GM12878 (cell line): ENCODE data around the gene INTS7. TPM values are rescaled to one million over a fixed set of nuclear protein-coding genes. Genes with fewer than 3 reads are reported as not detected.
"Not testable (repeated sequence)": the region's sequence is repeated elsewhere in the genome, so short reads cannot be mapped to it uniquely, and the experiment has no call there.

Source experiments
- ATAC-seq: fragments of 200-7000 bp; cut with Tn5 transposase; 3 replicates; pipeline ENCODE4 v1.9.1; 2020; ENCODE audit warnings: mild to moderate bottlenecking, moderate library complexity
- BruUV-seq: library from RNA; stranded (reverse); fragments of 400-500 nt; replicated peaks from 2 replicates; lab custom pipeline; 2021; lab: Mats Ljungman, UMichigan
- CTCF ChIA-PET: fragments of 300-600 bp; sonication (Branson Sonifier 250); formaldehyde crosslinking; extraction: SDS; loops from one replicate; lab custom pipeline; 2021; ENCODE audit warnings: inconsistent platforms; lab: Yijun Ruan, JAX
- POLR2A ChIA-PET: fragments of 350-600 bp; formaldehyde crosslinking; extraction: SDS; loops from one replicate; lab custom pipeline; 2021; ENCODE audit warnings: inconsistent platforms; lab: Charles Lee
- RAD21 ChIA-PET: fragments of 300-600 bp; sonication (Branson Sonifier 250); formaldehyde crosslinking; loops from one replicate; lab custom pipeline; 2023; ENCODE audit warnings: antibody characterized with exemption; ENCODE audit not compliant: unreplicated experiment; lab: Charles Lee
- SMC1A ChIA-PET: fragments of 300-600 bp; sonication (Branson Sonifier 250); formaldehyde crosslinking; loops from one replicate; lab custom pipeline; 2023; ENCODE audit not compliant: unreplicated experiment, uncharacterized antibody; lab: Charles Lee
- DNase-seq: peaks from one replicate; pipeline ENCODE4 v3.0.0-alpha.2; 2011; ENCODE audit warnings: low read depth, low spot score
- FAIRE-seq: peaks from 3 replicates; lab custom pipeline; 2011; peaks lifted over from hg19 to GRCh38; lab: Jason Lieb, UNC
- H2AFZ ChIP-seq: 2 replicates; pipeline ENCODE4 v1.6.0; 2011; ENCODE audit warnings: low read depth, low read length, control low read depth; ENCODE audit not compliant: control insufficient read depth
- H3K27ac ChIP-seq: 2 replicates; pipeline ENCODE4 v1.5.1; 2011; ENCODE audit warnings: control low read depth; ENCODE audit not compliant: control insufficient read depth, insufficient read depth
- H3K27me3 ChIP-seq, 2 experiments: replicated peaks in 1 of 2; 2 replicates each; pipeline versions ENCODE4 v1.6.0 to v1.6.1; 2011; ENCODE audit warnings: low read length in 1 of 2; ENCODE audit not compliant: control insufficient read depth in 2 of 2, insufficient read depth in 2 of 2
- H3K36me3 ChIP-seq, 2 experiments: 2 replicates each; pipeline ENCODE4 v1.5.1; 2011; ENCODE audit warnings: low read length in 1 of 2; ENCODE audit not compliant: control insufficient read depth in 2 of 2, insufficient read depth in 2 of 2
- H3K4me1 ChIP-seq: 2 replicates; pipeline ENCODE4 v1.6.1; 2011; ENCODE audit warnings: mild to moderate bottlenecking, low read length, moderate library complexity, mixed read lengths; ENCODE audit not compliant: control insufficient read depth, insufficient read depth
- H3K4me2 ChIP-seq: 2 replicates; pipeline ENCODE4 v1.6.0; 2011; ENCODE audit warnings: control low read depth; ENCODE audit not compliant: control insufficient read depth, insufficient read depth
- H3K4me3 ChIP-seq: fragments of 200-600 bp; sonication (generic); 2 replicates; pipeline ENCODE4 v1.5.1; 2016
- H3K79me2 ChIP-seq: 2 replicates; pipeline ENCODE4 v1.6.0; 2011; ENCODE audit warnings: low read length; ENCODE audit not compliant: control insufficient read depth, insufficient read depth
- H3K9ac ChIP-seq: 2 replicates; pipeline ENCODE4 v1.8.0; 2011; ENCODE audit warnings: low read length, control low read depth, mixed read lengths; ENCODE audit not compliant: control insufficient read depth, insufficient read depth
- H3K9me3 ChIP-seq: replicated peaks from 3 replicates; pipeline ENCODE4 v1.5.1; 2011; ENCODE audit warnings: mild to moderate bottlenecking, low read length; ENCODE audit not compliant: control insufficient read depth, insufficient read depth
- H4K20me1 ChIP-seq: 2 replicates; pipeline ENCODE4 v1.6.0; 2011; ENCODE audit not compliant: control insufficient read depth, insufficient read depth
- BCL11A ChIP-seq: IDR thresholded peaks from 2 replicates; pipeline ENCODE4 v1.6.1; 2011; ENCODE audit warnings: low read depth, low read length
- IKZF2 ChIP-seq, 2 experiments: fragments of 450-650 bp; IDR thresholded peaks; 2 replicates each; pipeline ENCODE4 v1.6.1; 2017; ENCODE audit warnings: mild to moderate bottlenecking in 2 of 2, moderate library complexity in 2 of 2
- MYB ChIP-seq: fragments of 150-350 bp; IDR thresholded peaks from 2 replicates; pipeline ENCODE4 v1.6.1; 2014; ENCODE audit warnings: mild to moderate bottlenecking, low read depth, low read length, borderline replicate concordance
- NR2C2 ChIP-seq: IDR thresholded peaks from 2 replicates; pipeline ENCODE4 v1.6.1; 2011; ENCODE audit warnings: borderline replicate concordance, low read depth; ENCODE audit not compliant: control insufficient read depth, insufficient read length
- POLR2A ChIP-seq: IDR thresholded peaks from 2 replicates; pipeline ENCODE4 v1.6.1; 2011; ENCODE audit warnings: low read depth, mild to moderate bottlenecking, low read length
- RUNX3 ChIP-seq: IDR thresholded peaks from 2 replicates; pipeline ENCODE4 v1.6.1; 2012; ENCODE audit warnings: low read length, inconsistent platforms
- WGBS: methylation state at CpG from one replicate; pipeline ENCODE4 v1.1.6; 2016; ENCODE audit warnings: low lambda C conversion rate; ENCODE audit not compliant: insufficient replicate concordance, insufficient coverage; ENCODE audit errors: missing lambda C conversion rate; 5-methylcytosine and 5-hydroxymethylcytosine counted together
- in situ Hi-C: fragments of 300-500 bp; cut with MboI; formaldehyde crosslinking; loops from 9 replicates; pipeline ENCODE4 v1.14.3; 2018; ENCODE audit warnings: mixed read lengths
- intact Hi-C: fragments of 100-400 bp; cut with micrococcal nuclease; formaldehyde crosslinking; loops from one replicate; pipeline ENCODE4 v1.14.2; 2022; ENCODE audit not compliant: unreplicated experiment
- polyA plus RNA-seq, 11 experiments: library from polyadenylated mRNA; depleted of rRNA in 4 of 11; unstranded in 6 of 11; stranded (reverse) in 5 of 11; fragments of >200 nt; fragmentation: Nextera tagmentation in 4 of 11; fragmentation: Illumina TruSeq in 1 of 11; extraction: Ambion mirVana in 4 of 11; extraction: Trizol in 1 of 11; gene quantifications; 1 replicate in 1 of 11; 2 replicates in 10 of 11; pipeline versions ENCODE4 v1.2.1 to v1.2.3, GENCODE V29; 2011 to 2016; ENCODE audit warnings: inconsistent platforms in 2 of 11, missing spikeins in 2 of 11, low read depth in 1 of 11
- total RNA-seq, 4 experiments: library from RNA; depleted of rRNA in 3 of 4; stranded (reverse); fragments of >200 nt in 3 of 4; fragmentation: Illumina TruSeq in 1 of 4; extraction: Trizol in 1 of 4; gene quantifications; 2 replicates each; pipeline versions ENCODE4 v1.2.1 to v1.2.3, GENCODE V29; 2013 to 2021
- TF ChIP-seq, protein P1 (sequence below): fragments of 450-650 bp; formaldehyde crosslinking; IDR thresholded peaks from 2 replicates; pipeline ENCODE4 v1.4.0; 2020; ENCODE audit warnings: mild to moderate bottlenecking, moderate library complexity
- TF ChIP-seq, protein P2 (sequence below): fragments of 450-650 bp; formaldehyde crosslinking; IDR thresholded peaks from 2 replicates; pipeline ENCODE4 v1.4.0; 2022; ENCODE audit warnings: mild to moderate bottlenecking, moderate library complexity

Gene INTS7
- total and polyA plus RNA-seq, 10 of the 15 experiments (the other 5 are each of a cell fraction or from before 2014, with no cell fraction given): 17.1 to 49.1 (median 26.8) TPM

DNA sequence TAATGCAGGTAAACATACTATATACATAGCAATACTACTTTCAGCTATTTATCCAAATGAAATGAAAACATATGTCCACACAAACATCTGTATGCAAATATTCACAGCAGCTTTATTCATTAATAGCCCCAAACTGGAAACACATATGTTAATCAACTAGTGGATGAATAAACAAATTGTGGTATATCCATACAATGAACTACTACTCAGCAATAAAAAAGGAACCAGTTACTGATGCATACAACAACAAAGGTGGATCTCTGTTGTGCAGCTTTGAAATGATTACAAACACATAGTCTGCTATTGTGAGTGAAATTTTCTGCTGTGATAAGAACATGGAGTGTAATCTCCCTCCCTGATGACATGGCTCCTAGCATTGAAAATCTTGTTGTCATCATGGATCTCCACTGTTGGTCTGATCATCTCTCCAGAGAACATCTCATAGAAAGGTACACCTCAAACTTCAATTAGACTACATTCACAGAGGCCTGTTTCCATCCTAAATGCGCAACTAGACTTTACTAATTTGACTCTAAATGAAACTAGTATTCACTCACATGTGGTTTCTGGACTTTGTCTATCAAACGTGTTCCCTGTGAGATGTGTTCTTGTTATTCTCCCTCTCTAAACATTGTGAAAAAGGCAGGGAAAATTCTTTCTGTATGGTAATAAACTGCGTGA lies 10.7 kb downstream of the INTS7 start:
- RAD21 ChIA-PET: no interaction called here
- Histone ChIP-seq H4K20me1 (no peaks in the 10 kb centered on the region; the same call in 1 of the 2 replicates), H3K4me2 (no peak overlapping the region), H3K27ac (no peak overlapping the region), H3K36me3 (peaks cover 0 to 14% of the 10 kb centered on the region in 2 experiments; a peak in 2 of 4 replicates), H3K9ac (no peak overlapping the region), H3K4me3 (no peak overlapping the region), H3K27me3 (no peaks in the 10 kb centered on the region), H3K4me1 (peaks cover 11% of the 10 kb centered on the region), H2AFZ (no peak overlapping the region), H3K9me3 (peaks cover 6% of the 10 kb centered on the region), H3K79me2 (peaks cover 58% of the 10 kb centered on the region)
- intact Hi-C loops: no loop called here
- TF ChIP-seq IKZF2 (IDR thresholded peaks at IDR 0.05) (no peak), NR2C2 (no peak), MYB (no peak), BCL11A (no peak), POLR2A (no peak), RUNX3 (peak; percentile 44; the same call in 1 of the 2 replicates)
- TF ChIP-seq, protein P1, sequence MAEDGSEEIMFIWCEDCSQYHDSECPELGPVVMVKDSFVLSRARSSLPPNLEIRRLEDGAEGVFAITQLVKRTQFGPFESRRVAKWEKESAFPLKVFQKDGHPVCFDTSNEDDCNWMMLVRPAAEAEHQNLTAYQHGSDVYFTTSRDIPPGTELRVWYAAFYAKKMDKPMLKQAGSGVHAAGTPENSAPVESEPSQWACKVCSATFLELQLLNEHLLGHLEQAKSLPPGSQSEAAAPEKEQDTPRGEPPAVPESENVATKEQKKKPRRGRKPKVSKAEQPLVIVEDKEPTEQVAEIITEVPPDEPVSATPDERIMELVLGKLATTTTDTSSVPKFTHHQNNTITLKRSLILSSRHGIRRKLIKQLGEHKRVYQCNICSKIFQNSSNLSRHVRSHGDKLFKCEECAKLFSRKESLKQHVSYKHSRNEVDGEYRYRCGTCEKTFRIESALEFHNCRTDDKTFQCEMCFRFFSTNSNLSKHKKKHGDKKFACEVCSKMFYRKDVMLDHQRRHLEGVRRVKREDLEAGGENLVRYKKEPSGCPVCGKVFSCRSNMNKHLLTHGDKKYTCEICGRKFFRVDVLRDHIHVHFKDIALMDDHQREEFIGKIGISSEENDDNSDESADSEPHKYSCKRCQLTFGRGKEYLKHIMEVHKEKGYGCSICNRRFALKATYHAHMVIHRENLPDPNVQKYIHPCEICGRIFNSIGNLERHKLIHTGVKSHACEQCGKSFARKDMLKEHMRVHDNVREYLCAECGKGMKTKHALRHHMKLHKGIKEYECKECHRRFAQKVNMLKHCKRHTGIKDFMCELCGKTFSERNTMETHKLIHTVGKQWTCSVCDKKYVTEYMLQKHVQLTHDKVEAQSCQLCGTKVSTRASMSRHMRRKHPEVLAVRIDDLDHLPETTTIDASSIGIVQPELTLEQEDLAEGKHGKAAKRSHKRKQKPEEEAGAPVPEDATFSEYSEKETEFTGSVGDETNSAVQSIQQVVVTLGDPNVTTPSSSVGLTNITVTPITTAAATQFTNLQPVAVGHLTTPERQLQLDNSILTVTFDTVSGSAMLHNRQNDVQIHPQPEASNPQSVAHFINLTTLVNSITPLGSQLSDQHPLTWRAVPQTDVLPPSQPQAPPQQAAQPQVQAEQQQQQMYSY: no peak
- TF ChIP-seq, protein P2, sequence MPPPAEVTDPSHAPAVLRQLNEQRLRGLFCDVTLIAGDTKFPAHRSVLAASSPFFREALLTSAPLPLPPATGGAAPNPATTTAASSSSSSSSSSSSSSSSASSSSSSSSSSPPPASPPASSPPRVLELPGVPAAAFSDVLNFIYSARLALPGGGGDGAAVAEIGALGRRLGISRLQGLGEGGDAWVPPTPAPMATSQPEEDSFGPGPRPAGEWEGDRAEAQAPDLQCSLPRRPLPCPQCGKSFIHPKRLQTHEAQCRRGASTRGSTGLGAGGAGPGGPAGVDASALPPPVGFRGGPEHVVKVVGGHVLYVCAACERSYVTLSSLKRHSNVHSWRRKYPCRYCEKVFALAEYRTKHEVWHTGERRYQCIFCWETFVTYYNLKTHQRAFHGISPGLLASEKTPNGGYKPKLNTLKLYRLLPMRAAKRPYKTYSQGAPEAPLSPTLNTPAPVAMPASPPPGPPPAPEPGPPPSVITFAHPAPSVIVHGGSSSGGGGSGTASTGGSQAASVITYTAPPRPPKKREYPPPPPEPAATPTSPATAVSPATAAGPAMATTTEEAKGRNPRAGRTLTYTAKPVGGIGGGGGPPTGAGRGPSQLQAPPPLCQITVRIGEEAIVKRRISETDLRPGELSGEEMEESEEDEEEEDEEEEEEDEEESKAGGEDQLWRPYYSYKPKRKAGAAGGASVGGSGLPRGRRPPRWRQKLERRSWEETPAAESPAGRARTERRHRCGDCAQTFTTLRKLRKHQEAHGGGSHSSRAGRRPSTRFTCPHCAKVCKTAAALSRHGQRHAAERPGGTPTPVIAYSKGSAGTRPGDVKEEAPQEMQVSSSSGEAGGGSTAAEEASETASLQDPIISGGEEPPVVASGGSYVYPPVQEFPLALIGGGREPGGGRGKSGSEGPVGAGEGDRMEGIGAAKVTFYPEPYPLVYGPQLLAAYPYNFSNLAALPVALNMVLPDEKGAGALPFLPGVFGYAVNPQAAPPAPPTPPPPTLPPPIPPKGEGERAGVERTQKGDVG (CRISPR knock-in tag): no peak
- POLR2A ChIA-PET: interaction anchor here (0.5 to 0.6 kb wide), 2 partner anchors 20 to 617 kb away, joined by 5 read pairs; no protein-coding TSS in a partner anchor
- in situ Hi-C loops: no loop called here
- SMC1A ChIA-PET: interaction anchor here (0.5 to 1.9 kb wide), 4 partner anchors 9 to 554 kb away, joined by 3 to 6 read pairs (median 4); partner anchors contain the start of genes DTL and INTS7
- DNase-seq (no peak), ATAC-seq (no peak), FAIRE-seq (no peak)
- BruUV-seq: no TSS peak
- CTCF ChIA-PET: interaction anchor here (0.5 to 9.2 kb wide), 5 partner anchors 10 to 431 kb away, joined by 3 to 68 read pairs (median 4); partner anchors contain the start of genes DTL and INTS7
- whole genome bisulfite sequencing: 81% methylated on average over 3 of the region's 3 CpGs

DNA sequence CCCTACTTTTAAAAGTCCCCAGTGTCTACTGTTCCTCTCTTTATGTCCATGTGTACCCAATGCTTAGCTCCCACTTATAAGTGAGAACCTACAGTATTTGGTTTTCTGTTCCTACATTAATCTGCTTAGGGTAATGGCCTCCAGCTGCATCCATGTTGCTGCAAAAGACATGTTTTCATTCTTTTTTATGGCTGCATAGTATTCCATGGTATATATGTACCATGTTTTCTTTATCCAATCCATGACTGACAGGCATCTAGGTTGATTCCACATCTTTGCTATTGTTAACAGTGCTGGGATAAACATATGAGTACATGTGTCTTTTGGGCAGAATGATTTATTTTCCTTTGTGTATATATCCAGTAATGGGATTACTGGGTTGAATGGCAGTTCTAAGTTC lies 12.4 kb downstream of the INTS7 start:
- FAIRE-seq, in situ Hi-C loops, H2AFZ ChIP-seq: not testable (repeated sequence)

More for the DNA sequence above, 12.4 kb downstream of the INTS7 start:
- H4K20me1 ChIP-seq, BruUV-seq, H3K27me3 ChIP-seq, H3K4me3 ChIP-seq, H3K4me2 ChIP-seq, intact Hi-C loops, ATAC-seq, H3K27ac ChIP-seq, H3K9me3 ChIP-seq, H3K9ac ChIP-seq, DNase-seq, H3K4me1 ChIP-seq: not testable (repeated sequence)
- ChIA-PET POLR2A (interaction anchor here (1.9 kb wide), 1 partner anchor 13 kb away, joined by 8 read pairs; the partner anchor contains the start of genes DTL and INTS7), SMC1A (interaction anchor here (1.0 to 1.6 kb wide), 5 partner anchors 9 to 342 kb away, joined by 3 to 4 read pairs (median 3); no protein-coding TSS in a partner anchor), CTCF (interaction anchor here (1.4 to 9.2 kb wide), 2 partner anchors 11 to 20 kb away, joined by 3 to 68 read pairs; partner anchors contain the start of genes DTL and INTS7), RAD21 (interaction anchor here (1.0 kb wide), 1 partner anchor 12 kb away, joined by 3 read pairs; no protein-coding TSS in a partner anchor)
- Histone ChIP-seq H3K79me2 (peaks cover 42% of the 10 kb centered on the region), H3K36me3 (peaks cover 0 to 16% of the 10 kb centered on the region in 2 experiments; a peak in 2 of 4 replicates)
